Stimulated activated CD4-positive, alpha-beta T cell treated with anti-CD3 and anti-CD28 coated beads, Interleukin-15, amount 100 ng/mL, for 24 hours (primary cell): ENCODE measurements around the gene CUL9.
A peak's percentile ranks its signal among the peaks of the same experiment; 100 is the strongest.
"Not testable (repeated sequence)": the region's sequence is repeated elsewhere in the genome, so short reads cannot be mapped to it uniquely, and the experiment has no call there.

ENCODE experiments used
- DNase-seq: peaks from one replicate; pipeline ENCODE4 v3.0.0-alpha.2; 2020

The CUL9 gene

GRCh38 chr6:43181942-43182860, at the start of gene CUL9:
CUL9 (plus strand) TSS chr6:43182196; CDS start chr6:43184311, 2,115 bp downstream.
- peak; percentile 91 for DNase-seq

- no peak for DNase-seq
Observed at GRCh38 chr6:43138267-43138666, 43.7 kb upstream of the CUL9 start.

- DNase-seq, result not testable (repeated sequence)
Observed at GRCh38 chr6:43139973-43140372, 42.0 kb upstream of the CUL9 start.

GRCh38 chr6:43141644-43142043, 40.4 kb upstream of the CUL9 start:
- DNase-seq, result no peak

DNA sequence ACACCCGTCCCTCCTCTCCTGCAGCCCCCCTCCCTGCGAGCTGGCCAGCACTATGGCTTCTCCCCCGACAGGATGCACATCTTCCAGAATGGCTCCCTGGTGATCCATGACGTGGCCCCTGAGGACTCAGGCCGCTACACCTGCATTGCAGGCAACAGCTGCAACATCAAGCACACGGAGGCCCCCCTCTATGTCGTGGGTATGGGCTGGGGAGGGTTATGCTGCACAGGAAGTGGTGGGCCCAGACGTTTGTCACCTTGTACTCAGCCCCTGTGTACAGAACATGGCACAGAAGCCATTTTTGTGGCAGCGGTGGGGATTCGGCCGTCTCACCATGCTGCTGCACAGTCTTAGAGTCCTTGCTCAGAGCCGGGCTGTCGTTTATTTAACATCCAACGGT, 39.9 kb upstream of the CUL9 start:
- DNase-seq, result peak; percentile 7

GRCh38 chr6:43143235-43144128, 38.5 kb upstream of the CUL9 start:
- DNase-seq, result peak; percentile 81

DNA sequence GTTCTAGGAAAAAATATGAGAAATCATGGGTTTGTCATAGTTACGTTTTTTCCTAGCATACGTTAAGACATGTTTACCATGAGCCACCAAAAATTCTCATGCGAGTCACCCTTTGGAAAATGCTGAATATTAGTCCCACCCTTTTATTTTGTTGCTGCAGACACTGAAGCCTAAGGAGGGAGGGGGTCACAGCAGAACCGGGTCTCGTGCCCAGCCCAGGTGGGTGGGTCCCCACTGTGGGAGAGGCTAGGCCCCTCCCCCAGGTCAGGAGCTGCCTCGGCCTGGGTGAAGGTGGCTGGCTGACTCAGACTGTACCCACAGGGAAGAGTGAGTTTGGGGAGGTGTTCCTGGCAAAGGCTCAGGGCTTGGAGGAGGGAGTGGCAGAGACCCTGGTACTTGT, 37.1 kb upstream of the CUL9 start:
- DNase-seq, result no peak

DNA sequence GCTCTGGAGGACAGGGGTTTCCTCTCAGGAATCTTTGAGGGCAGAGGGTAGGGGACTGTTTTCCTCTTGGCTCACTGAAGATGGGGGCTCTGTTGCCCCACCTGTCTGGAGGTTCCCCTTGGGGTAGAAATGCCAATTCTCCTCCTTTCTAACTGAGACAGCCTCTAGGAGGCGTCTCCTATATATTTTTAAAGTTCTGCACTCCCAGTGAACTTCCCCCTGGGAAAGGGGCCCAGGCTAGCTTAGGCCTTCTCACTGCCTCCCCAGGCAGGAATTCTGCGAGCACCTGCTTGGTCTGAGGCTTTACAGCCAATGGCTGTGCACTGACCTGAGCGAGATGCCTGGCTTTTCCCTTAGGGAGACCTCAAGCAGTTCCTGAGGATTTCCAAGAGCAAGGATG, 35.7 kb upstream of the CUL9 start:
- DNase-seq, result no peak

DNA sequence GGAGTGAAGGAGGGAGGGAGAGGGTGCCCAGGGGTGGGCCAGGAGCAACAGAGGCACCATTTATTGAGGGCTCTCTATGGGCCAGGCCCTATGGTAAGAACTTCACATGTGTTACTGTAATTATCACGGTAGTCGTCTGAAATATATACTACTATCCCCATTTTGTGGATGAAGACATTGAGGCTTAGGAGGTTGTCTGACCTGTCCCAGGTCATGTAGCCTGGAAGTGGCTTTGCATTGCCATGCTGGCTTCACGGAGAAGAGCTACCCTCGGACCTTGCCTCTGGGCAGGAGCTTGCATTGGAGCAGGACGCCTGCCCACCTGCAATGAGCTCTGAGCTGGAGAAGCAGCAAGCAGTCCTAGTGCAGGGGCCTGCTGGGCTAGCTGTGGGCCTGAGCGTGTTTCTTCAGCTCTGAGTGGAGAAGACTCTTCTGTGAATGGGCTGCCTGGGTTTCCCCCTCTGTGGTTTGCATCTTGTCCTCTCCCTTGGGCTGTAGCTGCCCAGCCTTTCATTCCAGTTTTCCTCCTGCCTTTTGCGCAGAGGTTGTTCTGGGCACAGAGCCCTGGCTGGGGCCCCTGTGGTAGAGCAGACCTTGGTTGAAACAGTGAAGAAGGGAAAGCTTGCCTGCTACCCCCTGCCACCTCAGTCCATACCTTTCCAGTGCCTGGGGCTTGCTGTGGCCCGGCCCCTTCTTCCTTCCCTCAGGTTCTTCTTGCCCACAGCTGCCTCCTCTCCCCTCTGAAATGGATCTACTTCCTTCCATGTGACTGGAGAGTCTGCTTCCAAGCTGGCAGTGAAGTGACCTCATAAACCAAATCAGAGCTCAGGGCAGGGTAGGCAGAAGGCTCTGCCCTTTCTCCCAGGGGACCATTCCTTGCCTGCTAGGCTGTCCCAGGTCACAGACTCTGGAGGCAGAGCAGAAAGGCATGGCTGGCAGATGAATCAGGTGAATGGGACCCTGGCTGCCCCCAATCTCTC, 35.0 kb upstream of the CUL9 start:
- no peak for DNase-seq

DNA sequence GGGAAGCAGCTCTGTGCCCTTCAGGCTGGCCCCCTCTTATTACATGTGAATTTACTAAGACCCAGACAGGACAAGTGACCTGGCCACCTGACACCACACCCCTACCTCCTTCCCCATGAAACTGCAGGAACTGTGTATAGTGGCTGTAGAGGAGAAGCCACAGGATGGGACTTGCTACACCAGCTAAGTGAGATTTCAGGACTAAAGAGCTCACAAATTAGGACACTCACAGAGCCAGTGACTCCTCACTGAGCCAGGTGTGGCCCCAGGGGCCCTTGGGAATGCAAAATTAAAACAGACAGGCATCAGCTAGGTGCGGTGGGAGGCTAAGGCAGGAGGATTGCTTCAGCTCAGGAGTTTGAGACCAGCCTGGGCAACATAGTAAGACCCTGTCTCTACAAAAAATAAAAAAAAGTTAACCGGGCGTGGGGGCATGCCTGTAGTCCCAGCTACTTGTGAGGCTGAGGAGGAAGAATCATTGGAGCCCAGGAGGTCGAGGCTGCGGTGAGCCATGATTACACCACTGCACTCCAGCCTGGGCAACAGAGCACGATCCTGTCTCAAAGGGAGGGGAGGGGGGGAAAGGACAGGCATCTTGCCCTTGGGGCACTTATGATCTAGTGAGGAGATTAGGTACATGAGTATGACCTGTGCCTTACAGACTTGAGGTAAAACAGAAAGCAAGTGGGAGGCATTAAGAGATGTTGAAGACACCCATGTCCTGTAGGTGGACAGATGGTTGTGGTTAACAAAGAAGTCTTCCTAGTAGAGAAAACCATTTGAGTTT, 34.1 kb upstream of the CUL9 start:
- no peak for DNase-seq

DNA sequence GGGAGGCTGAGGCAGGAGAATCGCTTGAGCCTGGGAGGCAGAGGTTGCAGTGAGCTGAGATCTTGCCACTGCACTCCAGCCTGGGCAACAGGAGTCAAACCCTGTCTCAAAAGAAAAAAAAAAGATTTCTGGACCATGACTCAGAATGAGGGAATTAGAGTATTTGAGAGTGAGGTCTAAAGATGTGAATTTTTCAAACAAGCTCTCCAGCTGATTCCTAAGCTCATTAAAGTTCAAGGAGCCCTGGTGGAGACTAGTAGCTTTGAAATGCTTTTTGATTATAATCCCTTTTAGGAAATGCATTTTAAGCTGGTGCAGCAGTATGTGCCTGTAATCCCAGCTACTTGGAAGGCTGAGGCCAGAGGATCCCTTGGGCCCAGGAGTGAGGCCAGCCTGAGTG, 32.7 kb upstream of the CUL9 start:
- no peak for DNase-seq

DNA sequence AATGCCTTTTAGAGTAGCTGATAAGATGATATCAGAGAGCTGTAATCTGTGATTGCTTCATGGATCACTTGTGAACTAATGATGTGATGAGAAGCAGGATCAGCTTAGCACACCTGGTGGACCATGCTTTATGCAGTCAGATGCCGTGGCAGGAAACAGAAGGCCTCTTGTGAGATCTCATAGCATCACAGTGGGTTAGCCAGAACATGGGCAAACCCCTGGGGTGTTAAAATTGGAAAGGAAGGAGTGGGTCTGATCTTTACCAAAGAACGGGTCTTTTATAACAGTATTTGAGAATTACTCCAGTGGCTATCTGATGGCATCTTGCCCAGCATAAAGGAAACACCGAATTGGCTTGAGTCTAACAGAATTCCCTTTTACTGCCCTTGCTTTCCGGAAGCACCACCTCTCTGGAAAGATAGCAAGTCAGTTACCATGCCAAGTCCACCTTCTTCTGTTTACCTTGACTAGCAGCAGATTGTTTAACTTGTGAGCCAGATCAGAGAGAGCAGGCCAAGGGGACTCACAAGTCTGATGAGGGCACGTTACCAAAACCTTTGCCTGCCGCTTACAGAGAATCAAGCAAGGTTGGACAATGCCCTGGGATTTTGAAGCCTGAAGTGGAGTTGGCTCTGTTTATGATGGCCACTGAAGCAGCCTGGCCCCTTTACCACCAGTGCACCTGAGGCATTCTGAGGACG, 31.8 kb upstream of the CUL9 start:
- no peak for DNase-seq

DNA sequence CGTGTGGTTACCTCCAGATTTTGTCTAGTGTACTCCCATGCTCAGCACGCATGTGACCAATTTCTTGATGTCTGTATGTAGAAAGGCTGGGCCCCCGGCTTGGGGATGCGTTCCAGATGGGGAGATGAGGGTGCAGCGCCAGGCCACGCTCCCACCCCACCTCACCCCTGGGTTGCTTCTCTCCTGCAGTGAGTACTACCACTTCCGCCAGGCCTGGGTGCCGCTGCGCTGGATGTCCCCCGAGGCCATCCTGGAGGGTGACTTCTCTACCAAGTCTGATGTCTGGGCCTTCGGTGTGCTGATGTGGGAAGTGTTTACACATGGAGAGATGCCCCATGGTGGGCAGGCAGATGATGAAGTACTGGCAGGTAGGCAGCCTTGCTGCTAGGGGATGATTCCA, 22.4 kb upstream of the CUL9 start:
- DNase-seq, result no peak

DNA sequence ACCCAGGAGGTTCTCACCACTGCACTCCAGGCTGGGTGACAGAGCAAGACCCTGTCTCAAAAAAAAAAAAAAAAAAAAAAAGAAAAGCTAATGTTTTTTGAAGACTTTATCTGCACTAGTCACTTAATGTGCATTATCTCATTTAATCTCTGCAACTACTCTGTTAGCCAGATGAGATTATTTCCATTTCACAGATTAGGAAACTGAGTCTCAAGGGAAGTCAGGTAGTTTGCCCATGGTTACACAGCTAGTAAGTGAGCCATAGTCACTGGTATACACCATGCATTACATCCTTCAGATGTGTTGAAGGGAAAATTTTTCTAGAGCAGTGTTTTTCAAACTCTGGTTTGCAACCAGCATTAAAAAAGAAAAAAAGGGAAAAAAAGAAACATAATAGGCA, 18.1 kb upstream of the CUL9 start:
- DNase-seq, result no peak

GRCh38 chr6:43170417-43170930, 11.5 kb upstream of the CUL9 start:
- DNase-seq, result no peak

GRCh38 chr6:43170931-43171706, 10.9 kb upstream of the CUL9 start, which contains the start of gene SRF:
SRF (plus strand) TSS chr6:43171269; CDS start chr6:43171657, 388 bp downstream.
- DNase-seq, result peak; percentile 100

- DNase-seq, result peak; percentile 49
Observed at GRCh38 chr6:43171707-43172103, 10.3 kb upstream of the CUL9 start.

- DNase-seq, result peak; percentile 67
Observed at GRCh38 chr6:43172104-43173007, 9.6 kb upstream of the CUL9 start.
